Hematopoietic multipotent progenitor cell treated with erythropoietin and hydrocortisone succinate and interleukin-3 and kit ligand, for 6 days (in vitro differentiated cells): ENCODE measurements around the gene SUSD4.
A peak's percentile ranks its signal among the peaks of the same experiment; 100 is the strongest.

ENCODE experiments used
- DNase-seq: peaks from one replicate; pipeline ENCODE4 v3.0.0-alpha.2; 2015

SUSD4 gene

DNA sequence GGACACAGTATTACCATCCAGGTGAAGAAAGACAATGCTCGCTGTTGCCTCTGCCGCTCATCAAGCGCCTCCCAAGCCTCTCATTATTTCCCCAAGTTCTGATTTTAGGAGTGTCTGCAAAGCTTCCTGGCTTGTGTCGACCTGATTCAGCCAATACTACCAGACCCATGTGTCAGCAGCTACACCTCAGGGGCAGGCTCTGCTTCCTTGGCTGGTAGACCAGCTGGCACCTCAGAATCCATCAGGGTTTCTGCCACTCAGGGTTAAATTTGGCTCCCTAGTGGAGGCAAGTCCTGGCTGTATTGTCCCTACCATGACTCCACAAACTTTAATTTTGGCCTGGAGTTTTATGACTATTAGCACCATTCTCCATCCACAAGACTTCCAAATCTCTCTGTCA, 35.4 kb downstream of the SUSD4 start:
- no peak for DNase-seq

DNA sequence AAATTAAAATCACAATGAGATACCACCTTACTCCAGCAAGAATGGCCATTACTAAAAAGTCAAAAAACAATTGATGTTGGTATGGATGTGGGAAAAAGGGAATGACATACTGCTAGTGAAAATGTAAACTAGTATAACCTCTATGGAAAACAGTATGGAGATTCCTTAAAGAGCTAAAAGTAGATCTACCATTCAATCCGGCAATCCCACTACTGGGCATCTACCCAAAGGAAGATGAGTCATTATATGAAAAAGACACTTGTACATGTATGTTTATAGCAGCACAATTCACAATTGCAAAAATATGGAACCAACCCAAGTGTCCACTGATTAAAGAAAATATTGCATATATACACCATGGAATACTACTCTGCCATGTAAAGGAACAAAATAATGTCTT, 37.2 kb downstream of the SUSD4 start:
- DNase-seq, result no peak

GRCh38 chr1:223323491-223324484, 40.2 kb downstream of the SUSD4 start:
- DNase-seq, result peak; percentile 39

GRCh38 chr1:223322868-223323267, 41.1 kb downstream of the SUSD4 start:
- no peak for DNase-seq

- DNase-seq, result no peak
Measured at GRCh38 chr1:223320959-223321358, 43.0 kb downstream of the SUSD4 start.

GRCh38 chr1:223319905-223320580, 43.9 kb downstream of the SUSD4 start:
- no peak for DNase-seq

DNA sequence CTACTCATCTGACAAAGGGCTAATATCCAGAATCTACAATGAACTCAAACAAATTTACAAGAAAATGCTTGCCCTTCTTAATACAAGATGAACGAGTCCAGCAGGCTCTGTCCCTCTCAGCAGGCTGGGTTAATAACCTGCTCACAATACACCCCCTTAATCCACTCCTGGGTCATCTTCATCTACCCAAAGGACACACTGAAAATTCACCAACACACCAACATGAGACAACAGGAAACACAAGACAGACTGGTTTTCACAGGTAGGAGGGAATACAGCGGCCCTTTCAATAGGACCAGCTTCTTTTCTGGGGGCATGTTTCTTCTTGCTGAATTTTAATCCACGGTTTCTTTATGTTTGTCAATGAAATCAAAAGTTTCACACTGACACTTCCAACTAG, 44.6 kb downstream of the SUSD4 start:
- no peak for DNase-seq

DNA sequence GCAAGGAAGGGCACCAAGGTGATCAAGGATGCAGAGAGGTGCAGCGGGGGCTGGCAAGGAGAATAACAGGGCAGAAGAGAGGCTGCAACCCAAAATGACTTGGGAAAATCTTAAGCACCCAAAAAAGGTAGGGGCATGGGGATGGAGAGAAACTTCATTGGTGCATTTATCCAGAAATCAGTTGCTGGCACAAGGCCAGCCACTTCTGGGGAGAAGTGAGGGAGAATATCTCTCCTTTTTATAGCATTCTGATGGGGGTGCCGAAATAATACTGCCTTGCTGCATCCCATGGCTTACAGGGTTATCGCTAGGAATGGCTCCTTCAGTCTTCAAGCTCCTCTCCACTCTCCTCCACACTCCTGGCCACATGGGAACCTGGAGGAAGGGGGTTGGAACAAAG, 47.9 kb downstream of the SUSD4 start:
- no peak for DNase-seq

GRCh38 chr1:223315665-223316064, 48.3 kb downstream of the SUSD4 start:
- DNase-seq, result no peak

DNA sequence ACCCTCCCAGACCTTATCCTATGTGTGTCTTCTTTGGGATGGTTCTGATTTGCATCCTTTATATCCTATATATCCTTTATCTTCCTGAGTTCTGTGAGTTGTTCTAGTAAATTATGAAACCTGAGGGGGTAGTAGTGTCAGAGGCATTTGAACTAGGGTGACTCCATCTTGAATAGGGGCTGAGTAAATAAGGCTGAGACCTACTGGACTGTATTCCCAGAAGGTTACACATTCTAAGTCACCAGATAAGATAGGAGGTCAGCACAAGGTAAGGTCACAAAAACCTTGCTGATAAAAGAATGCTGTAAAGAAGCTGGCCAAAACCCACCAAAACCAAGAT, 50.6 kb downstream of the SUSD4 start:
- no peak for DNase-seq

DNA sequence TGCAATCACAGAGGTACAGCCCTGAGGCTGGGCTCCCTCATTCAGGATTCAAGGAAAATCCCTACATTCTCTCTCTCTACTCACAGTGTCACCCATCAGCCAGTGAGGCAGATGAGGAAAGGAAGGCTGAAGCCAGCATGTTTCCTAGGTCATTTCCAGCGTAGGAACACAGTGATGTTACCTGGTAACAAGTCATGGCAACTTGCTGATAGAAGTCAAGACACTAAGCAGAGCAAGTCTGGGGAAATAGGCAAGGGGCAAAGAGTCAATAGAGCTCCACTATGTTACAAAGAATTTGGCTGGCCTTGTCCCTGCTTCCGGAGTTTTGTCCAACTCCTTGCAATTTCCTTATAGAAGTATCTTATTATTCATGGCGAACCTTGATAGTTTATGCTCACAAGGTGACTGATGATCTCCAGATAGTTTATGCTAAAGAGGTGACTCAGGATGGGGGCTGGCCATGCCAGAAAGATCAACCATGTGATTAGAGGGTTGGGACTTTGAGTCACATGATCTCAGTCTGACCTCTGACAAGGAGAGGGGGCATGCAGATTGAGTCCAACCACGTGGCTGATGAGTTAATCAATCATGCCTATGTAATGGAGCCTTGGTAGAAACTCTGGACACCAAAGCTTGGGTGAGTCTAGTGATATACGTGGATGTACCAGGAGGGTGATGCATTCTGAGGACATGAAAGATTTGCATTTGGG, 51.1 kb downstream of the SUSD4 start:
- DNase-seq, result no peak

GRCh38 chr1:223312273-223312672, 51.7 kb downstream of the SUSD4 start:
- no peak for DNase-seq

GRCh38 chr1:223311826-223312225, 52.1 kb downstream of the SUSD4 start:
- no peak for DNase-seq

- DNase-seq, result no peak
Measured at GRCh38 chr1:223308136-223308535, 55.8 kb downstream of the SUSD4 start.

- DNase-seq, result no peak
Measured at GRCh38 chr1:223307544-223307943, 56.4 kb downstream of the SUSD4 start.

GRCh38 chr1:223304931-223305330, 59.0 kb downstream of the SUSD4 start:
- no peak for DNase-seq

DNA sequence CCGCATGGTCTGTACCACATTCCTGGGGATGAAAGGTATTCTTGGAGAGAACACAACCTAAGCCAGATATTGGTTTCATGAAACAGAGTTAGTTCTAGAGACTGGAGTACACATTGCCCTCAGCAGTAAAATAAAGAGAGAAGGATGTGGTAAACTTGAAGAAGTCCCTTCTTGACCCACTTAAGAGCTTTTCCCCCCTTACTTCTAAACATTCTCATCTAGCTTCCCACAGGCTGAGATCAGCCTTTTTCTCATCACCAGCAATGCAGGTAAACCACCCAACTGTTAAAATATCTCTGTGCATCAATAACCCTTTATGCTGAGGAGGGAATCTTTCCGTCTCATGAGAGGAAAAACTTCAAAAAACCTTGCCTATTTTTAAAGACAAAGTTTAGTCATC, 62.6 kb downstream of the SUSD4 start:
- no peak for DNase-seq

DNA sequence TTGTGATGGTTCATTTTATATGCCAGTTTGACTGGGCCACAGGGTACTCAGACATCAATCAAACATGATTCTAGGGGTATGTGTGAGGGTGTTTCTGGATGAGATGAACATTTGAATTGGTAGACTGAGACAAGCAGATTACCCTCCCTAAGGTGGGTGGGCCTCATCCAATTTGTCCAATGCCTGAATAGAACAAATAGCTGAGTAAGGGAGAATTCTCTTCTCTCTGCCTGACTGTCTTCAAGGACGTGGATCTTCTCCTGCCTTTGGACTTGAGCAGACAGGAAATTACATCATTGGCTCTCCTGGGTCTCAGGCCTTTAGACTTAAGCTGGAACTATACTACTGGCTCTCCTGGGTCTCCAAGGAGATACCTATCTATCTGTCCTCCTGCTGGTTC, 64.4 kb downstream of the SUSD4 start:
- DNase-seq, result no peak

GRCh38 chr1:223298701-223299100, 65.3 kb downstream of the SUSD4 start:
- DNase-seq, result no peak

DNA sequence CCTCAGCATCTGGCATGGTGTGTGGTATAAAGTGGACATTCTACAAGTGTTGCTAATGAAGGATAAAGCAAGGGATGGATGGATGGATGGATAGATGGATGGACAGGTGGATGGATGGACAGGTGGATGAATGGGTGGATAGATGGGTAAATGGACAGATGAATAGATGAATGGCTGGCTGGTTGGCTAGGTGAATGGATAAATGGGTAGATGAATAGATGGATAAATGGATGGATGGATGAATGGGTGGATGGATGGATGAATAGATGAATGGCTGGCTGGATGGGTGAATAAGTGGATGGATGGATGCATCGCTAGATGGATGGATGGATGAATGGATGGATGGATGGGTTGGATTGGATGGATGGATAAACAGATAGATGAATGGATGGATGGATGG, 66.2 kb downstream of the SUSD4 start:
- no peak for DNase-seq

- no peak for DNase-seq
Measured at GRCh38 chr1:223291796-223292195, 72.2 kb downstream of the SUSD4 start.

DNA sequence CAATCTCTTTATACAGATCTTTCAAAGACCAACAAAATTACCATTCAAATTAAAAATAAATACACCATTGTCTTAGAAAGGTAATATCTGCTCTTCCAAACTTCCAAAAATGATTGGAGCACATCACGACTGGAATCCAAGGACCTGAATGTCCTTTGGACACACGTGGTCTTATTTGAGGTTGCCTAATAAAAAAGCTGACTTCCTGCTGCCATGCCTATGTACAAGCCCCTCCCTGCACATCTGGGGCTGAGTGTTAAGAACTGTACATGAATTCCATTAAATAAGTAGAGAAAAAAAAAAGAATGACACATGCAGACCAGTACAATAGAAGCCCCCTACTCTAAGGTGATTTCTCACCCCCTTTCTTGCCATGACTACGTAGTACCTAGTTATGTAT, 73.6 kb downstream of the SUSD4 start:
- no peak for DNase-seq

DNA sequence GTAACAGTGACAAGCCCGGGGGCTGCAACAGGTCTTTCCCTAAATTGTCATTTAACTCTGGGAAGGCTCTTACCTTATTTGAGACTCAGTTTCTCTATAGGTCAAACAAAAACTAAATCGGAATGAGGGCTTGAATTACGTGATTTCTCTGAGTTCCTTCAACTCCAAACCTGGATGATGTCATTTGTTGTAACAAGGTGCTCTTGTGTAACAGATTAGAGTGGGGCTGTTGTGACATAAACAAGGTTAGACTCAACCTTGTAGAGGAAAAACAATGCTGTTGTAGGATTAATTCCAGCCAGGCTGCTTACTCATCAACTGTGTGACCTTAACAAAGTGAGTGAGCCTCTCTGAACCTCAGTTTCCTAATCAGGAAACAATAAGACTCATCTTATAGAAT, 74.4 kb downstream of the SUSD4 start:
- no peak for DNase-seq

DNA sequence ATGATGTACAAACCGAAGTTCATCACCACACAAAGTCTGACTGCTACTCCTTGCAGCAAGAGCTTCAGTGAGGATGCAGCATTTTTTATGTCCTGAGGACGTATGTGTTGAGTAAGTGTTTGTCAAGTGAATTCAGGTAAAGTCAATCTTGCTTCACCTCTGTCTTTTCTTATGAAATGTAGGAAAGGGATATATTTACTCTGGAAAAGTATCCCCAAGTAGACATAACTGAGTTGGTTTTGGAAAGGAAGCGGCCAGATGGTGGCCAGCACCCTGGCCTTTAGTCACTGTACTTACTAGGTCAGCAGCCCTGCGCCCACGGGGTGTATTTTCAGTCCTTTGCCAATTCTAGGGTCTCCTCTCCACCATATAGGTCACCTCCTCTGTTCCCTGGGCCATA, 75.2 kb downstream of the SUSD4 start:
- DNase-seq, result no peak
